H1 (cell line): ENCODE results near the gene PPIL6. TPM values are rescaled to one million over a fixed set of nuclear protein-coding genes. Genes with fewer than 3 reads are reported as not detected.
A peak's percentile ranks its signal among the peaks of the same experiment; 100 is the strongest.

Experiments
- ASH2L ChIP-seq: fragments of 200-600, 300-600 bp; sonication (generic); IDR thresholded peaks from one replicate; pipeline ENCODE4 v1.7.1; 2017; ENCODE audit warnings: low read length
- ATF3 ChIP-seq: IDR thresholded peaks from 2 replicates; pipeline ENCODE4 v1.6.1; 2011; ENCODE audit warnings: low read depth, mild to moderate bottlenecking, low read length; ENCODE audit not compliant: insufficient read depth
- BACH1 ChIP-seq: IDR thresholded peaks from 2 replicates; pipeline ENCODE4 v1.6.1; 2012; ENCODE audit warnings: low read length, improper control_type of control experiment
- BCL11A ChIP-seq, 2 experiments: IDR thresholded peaks; one replicate each; pipeline ENCODE4 v1.6.1; 2011; ENCODE audit warnings: low read depth in 2 of 2, low read length in 2 of 2, mild to moderate bottlenecking in 2 of 2
- BRCA1 ChIP-seq: IDR thresholded peaks from 2 replicates; pipeline ENCODE4 v1.6.1; 2012; ENCODE audit warnings: low read depth, low read length, improper control_type of control experiment
- CHD1 ChIP-seq: IDR thresholded peaks from 2 replicates; pipeline ENCODE4 v1.6.1; 2012; ENCODE audit warnings: low read depth, low read length, improper control_type of control experiment
- GABPA ChIP-seq: IDR thresholded peaks from 2 replicates; pipeline ENCODE4 v1.6.1; 2011; ENCODE audit warnings: mild to moderate bottlenecking, low read length, moderate library complexity, borderline replicate concordance; ENCODE audit not compliant: insufficient read depth
- KDM4A ChIP-seq: IDR thresholded peaks from one replicate; pipeline ENCODE4 v1.7.1; 2012; ENCODE audit warnings: low read depth, mild to moderate bottlenecking, moderate library complexity, low read length, inconsistent platforms; ENCODE audit not compliant: severe bottlenecking
- NANOG ChIP-seq: IDR thresholded peaks from 2 replicates; pipeline ENCODE4 v1.6.1; 2011; ENCODE audit warnings: low read length, low read depth, mild to moderate bottlenecking, inconsistent platforms; ENCODE audit not compliant: insufficient read depth, poor library complexity, severe bottlenecking
- POLR2A ChIP-seq, 2 experiments: IDR thresholded peaks; 1 replicate in 1 of 2; 2 replicates in 1 of 2; pipeline ENCODE4 v1.6.1; 2011; ENCODE audit warnings: low read depth in 2 of 2, low read length in 2 of 2, mild to moderate bottlenecking in 2 of 2; ENCODE audit errors: control extremely low read depth in 1 of 2
- POLR2AphosphoS5 ChIP-seq: IDR thresholded peaks from 2 replicates; pipeline ENCODE4 v1.6.1; 2011; ENCODE audit warnings: low read depth, low read length
- RNF2 ChIP-seq: fragments of 200-900, 300-1000 bp; sonication (generic); IDR thresholded peaks from 2 replicates; pipeline ENCODE4 v1.7.1; 2016; ENCODE audit warnings: borderline replicate concordance, low read depth, mild to moderate bottlenecking, antibody characterized with exemption, low read length; ENCODE audit not compliant: poor library complexity, severe bottlenecking; ENCODE audit errors: missing control alignments
- SIN3A ChIP-seq, 2 experiments: IDR thresholded peaks in 1 of 2; conservative IDR thresholded peaks in 1 of 2; 2 replicates each; pipeline ENCODE4 v1.6.1; 2011 to 2012; ENCODE audit warnings: low read length in 2 of 2, improper control_type of control experiment in 1 of 2, low read depth in 1 of 2, mild to moderate bottlenecking in 1 of 2
- SP2 ChIP-seq: IDR thresholded peaks from 2 replicates; pipeline ENCODE4 v1.6.1; 2012; ENCODE audit warnings: mild to moderate bottlenecking, low read length, inconsistent platforms
- TAF1 ChIP-seq: IDR thresholded peaks from 2 replicates; pipeline ENCODE4 v1.6.1; 2011; ENCODE audit warnings: mild to moderate bottlenecking, low read depth, low read length
- TAF7 ChIP-seq: optimal IDR thresholded peaks from 2 replicates; pipeline ENCODE3; 2011; ENCODE audit warnings: low read depth, mild to moderate bottlenecking, inconsistent platforms, low read length, moderate library complexity, borderline replicate concordance
- TBP ChIP-seq: IDR thresholded peaks from 2 replicates; pipeline ENCODE4 v1.6.1; 2011; ENCODE audit warnings: low read depth, low read length, improper control_type of control experiment
- YY1 ChIP-seq: IDR thresholded peaks from 2 replicates; pipeline ENCODE4 v1.6.1; 2011; ENCODE audit warnings: low read depth, mild to moderate bottlenecking, low read length
- polyA plus RNA-seq, 7 experiments: library from polyadenylated mRNA; depleted of rRNA in 3 of 7; stranded (reverse) in 5 of 7; unstranded in 2 of 7; fragments of >200 nt in 5 of 7; fragments of 200-250 nt in 2 of 7; gene quantifications; 1 replicate in 5 of 7; 2 replicates in 1 of 7; 4 replicates in 1 of 7; pipeline versions ENCODE4 v1.2.1 to v1.2.3, GENCODE V29; 2011 to 2013; ENCODE audit warnings: missing spikeins in 2 of 7, mixed read lengths in 2 of 7
- total RNA-seq: library from RNA; stranded (reverse); fragmentation: NEBNext Ultra II Directional; extraction: Animal tissue kit (Norgen Biotek cat#: 25700); gene quantifications from 2 replicates; pipeline ENCODE4 v1.2.1, GENCODE V29; 2021
- TF ChIP-seq, protein P1 (sequence below): IDR thresholded peaks from 2 replicates; pipeline ENCODE4 v1.6.1; 2011; ENCODE audit warnings: low read length, improper control_type of control experiment

PPIL6 gene
- total and polyA plus RNA-seq, 2 of the 8 experiments (the other 6 are each of a cell fraction or from before 2014, with no cell fraction given), result 0.42 to 1.3 TPM

DNA sequence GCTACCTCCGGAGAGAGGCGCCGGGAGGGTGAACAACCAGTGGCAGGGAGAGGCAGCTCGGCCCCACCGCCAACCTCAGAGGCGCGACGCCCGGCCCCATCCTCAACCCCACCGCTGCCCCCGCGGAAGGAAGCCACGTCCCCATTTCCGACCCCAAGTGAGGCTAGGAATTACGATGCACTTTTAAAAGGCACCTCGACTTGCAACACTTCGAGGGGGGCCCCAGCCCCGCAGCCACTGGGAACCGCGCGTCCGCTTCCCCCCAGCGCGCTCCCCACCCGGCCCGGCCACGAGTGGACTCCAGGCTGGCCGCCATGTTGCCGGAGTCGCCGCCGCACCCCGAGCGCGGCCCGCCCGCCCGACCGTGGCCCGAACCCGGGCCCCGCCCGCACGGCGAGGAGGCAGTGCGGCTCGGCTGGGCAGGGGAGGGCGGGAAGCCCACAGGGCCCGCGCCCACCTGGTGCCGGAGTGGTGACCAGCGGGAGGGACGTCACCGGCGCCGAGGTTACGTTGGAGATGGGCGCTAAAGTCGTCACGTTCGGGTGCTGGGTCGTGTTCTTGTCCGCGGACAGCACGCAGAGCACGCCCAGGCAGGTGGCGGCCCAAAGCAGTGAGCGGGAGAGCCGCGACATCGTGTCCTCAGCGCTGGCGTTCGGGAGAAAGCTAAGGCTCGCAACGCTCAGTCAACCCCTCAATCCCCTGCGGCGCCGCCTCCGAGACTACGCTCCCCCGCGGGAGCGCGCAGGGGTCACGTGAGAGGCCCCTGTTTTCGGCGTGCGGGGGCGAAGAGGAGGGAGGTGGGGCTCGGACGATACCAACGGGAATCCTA is 58.5 kb downstream of the PPIL6 start, which contains the start of gene CD164 (continued):
- TF ChIP-seq BCL11A (IDR thresholded peaks at IDR 0.05; ENCODE audit: low read depth in 2 of 2, low read length in 2 of 2) (no peak), SP2 (no peak), POLR2A (IDR thresholded peaks at IDR 0.05; ENCODE audit: control extremely low read depth in 1 of 2, low read depth in 2 of 2, low read length in 2 of 2) (peak; percentile 82 to 90), POLR2AphosphoS5 (peak; percentile 94), TBP (peak; percentile 87), CHD1 (no peak), YY1 (peak; percentile 84), KDM4A (peak; percentile 65), SIN3A (conservative IDR thresholded peaks at IDR 0.05 in 1 of 2, IDR thresholded peaks at IDR 0.05 in 1 of 2; ENCODE audit: low read depth in 1 of 2, low read length in 2 of 2) (peak in 1 of 2 experiments; percentile 56; a peak in 2 of 4 replicates), BACH1 (peak; percentile 63), TAF1 (peak; percentile 90), ATF3 (0 out of 2 replicates have a peak, but pooled peaks have one; percentile 58), NANOG (no peak), BRCA1 (no peak), TAF7 (peak; percentile 80), ASH2L (peak; percentile 68), RNF2 (no peak), GABPA (no peak)
- TF ChIP-seq, protein P1, sequence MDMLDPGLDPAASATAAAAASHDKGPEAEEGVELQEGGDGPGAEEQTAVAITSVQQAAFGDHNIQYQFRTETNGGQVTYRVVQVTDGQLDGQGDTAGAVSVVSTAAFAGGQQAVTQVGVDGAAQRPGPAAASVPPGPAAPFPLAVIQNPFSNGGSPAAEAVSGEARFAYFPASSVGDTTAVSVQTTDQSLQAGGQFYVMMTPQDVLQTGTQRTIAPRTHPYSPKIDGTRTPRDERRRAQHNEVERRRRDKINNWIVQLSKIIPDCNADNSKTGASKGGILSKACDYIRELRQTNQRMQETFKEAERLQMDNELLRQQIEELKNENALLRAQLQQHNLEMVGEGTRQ, result peak; percentile 82
